Left hindlimb (tissue), 1 donor: ENCODE measurements around the gene PMPCA.

ENCODE experiments used
- DNase-seq: peaks from one replicate; pipeline ENCODE4 v3.0.0-alpha.2; 2018

The PMPCA gene

GRCh38 chr9:136463578-136463977, 53.1 kb downstream of the PMPCA start:
- no peak for DNase-seq

DNA sequence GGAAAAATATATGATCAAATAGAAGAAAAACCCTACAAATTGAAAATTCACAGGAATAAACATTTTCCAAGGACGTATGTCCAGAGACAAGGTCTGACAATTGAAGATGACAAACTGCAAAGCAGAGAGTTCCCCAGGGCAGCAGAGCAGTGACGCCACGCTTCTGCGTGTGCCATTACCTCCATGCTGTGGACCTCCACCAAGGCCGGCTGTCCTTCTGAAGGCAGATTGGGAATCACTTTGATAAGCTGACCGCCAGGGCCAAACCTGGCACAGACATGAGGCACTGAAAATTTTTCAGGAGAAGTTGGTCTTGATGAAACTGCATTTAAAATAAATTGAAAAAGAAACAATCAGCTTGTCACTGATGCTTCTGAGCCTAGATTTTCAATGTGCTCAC, 53.8 kb downstream of the PMPCA start:
- DNase-seq, result no peak

- no peak for DNase-seq
Observed at GRCh38 chr9:136465500-136466154, 55.2 kb downstream of the PMPCA start.

DNA sequence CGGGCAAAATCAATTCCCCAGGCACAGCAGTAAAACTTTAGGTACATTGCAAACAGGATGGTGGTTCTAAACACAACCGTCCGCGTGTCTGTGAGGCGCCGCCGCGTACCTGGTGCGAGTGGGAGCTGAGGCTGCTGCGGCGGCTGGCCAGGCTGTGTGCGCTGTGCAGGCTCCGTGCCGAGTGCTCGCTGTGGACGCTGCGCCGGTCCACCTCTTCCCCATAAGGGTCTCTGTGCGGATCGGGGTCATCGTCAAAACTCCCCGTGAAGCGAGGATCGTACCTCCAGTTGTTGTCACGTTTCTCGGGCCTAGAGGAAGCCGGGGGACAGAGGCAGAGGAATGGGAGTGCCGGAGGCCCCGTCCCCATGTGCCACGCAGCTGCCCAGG, 55.7 kb downstream of the PMPCA start:
- no peak for DNase-seq

GRCh38 chr9:136467766-136468165, 57.3 kb downstream of the PMPCA start:
- DNase-seq, result no peak

GRCh38 chr9:136470356-136470755, 59.9 kb downstream of the PMPCA start:
- no peak for DNase-seq

DNA sequence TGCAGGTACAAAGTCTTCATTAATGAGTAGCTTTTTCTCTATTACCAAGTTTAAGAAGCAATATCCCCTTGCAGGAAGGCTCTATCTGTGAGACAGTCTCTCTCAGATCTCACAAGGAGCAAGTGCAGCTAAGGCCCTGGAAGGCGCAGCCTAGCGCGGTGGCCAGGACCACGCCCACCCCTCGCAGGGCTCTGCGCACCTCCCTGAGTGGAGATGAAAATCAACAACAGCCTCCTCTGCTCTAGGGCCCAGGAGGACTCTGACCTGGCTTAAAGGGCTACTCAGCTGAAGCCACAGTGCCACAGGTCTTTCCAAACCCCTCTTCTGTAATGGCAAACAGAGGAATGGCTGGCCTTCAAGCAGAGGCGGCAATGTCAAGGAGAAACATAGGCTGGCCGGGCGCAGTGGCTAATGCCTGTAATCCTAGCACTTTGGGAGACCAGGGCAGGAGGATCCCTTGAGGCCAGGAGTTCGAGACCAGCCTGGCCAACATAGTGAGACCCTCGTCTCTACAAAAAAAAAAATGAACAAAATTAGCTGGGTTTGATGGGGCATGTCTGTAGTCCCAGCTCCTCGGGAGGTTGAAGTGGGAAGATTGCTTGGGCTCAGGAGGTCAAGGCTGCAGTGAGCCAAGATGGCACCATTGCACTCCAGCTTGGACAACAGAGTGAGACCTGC, 60.5 kb downstream of the PMPCA start:
- no peak for DNase-seq

DNA sequence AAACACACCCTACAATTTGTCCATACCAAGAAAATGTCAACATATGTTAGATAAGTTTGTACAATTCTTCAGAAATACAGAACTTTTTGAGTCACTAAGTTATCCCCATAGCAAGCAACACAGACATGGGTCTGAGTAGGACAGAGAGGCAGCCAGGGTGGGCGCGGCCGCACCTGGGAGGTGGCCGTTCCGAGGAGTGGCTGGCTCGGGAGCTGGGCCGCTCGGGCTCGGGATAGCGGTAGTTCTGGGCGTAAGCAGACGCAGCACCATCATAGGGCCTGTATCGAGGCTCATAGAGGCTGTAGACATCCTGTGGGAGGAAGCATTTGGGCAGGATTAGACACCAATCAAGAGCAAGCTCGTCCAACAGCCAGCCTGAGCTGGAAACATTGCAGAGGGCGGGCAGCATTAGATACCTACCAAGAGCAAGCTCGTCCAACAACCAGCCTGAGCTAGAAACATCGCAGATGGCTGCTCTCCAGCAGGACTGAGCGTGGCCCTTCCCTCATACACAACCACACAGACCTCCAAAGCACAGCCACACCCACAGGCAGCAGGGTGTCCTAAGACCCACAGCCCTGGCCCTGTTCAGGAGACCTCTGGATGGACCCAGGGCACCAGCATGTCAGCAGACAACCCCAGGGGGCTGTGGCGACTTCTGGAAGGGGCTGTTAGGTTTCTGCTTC, 61.5 kb downstream of the PMPCA start:
- DNase-seq, result no peak

DNA sequence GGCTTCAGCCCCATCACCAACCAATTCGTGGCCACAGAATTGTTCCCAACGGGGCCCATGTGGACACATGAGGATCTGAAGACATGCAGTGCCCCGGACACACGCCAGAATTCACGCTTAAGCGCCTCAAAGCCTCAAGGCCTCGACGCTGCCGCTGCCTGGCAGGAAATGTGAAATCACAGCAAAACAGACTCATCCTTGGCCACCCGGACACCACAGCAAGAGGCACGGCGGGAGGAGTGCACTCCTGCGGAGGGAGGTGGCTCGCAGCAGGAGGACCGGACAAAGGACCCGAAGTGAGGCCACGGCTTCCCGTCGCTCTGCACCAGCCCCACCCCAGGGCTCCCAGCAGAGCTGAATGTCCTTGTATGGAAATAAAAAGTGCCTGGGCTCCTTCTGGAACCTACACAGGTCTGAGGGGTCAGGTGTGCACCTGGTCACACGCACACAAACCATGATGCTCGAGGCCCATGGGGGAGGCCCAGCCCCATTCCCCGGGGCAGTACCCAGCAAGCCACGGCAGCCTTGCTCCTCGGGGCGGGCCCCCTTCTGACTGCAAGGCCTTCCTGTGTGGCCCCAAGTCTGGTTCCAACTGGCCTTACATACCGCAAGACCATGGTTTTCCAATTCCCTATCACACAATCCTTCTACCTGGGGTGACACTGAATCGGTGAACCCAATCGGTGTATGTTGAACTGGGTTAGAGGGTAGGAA, 62.3 kb downstream of the PMPCA start:
- DNase-seq, result no peak

- DNase-seq, result no peak
Observed at GRCh38 chr9:136473354-136473721, 62.9 kb downstream of the PMPCA start.
